Measurements from ENCODE around the gene CCDC188.

DNA sequence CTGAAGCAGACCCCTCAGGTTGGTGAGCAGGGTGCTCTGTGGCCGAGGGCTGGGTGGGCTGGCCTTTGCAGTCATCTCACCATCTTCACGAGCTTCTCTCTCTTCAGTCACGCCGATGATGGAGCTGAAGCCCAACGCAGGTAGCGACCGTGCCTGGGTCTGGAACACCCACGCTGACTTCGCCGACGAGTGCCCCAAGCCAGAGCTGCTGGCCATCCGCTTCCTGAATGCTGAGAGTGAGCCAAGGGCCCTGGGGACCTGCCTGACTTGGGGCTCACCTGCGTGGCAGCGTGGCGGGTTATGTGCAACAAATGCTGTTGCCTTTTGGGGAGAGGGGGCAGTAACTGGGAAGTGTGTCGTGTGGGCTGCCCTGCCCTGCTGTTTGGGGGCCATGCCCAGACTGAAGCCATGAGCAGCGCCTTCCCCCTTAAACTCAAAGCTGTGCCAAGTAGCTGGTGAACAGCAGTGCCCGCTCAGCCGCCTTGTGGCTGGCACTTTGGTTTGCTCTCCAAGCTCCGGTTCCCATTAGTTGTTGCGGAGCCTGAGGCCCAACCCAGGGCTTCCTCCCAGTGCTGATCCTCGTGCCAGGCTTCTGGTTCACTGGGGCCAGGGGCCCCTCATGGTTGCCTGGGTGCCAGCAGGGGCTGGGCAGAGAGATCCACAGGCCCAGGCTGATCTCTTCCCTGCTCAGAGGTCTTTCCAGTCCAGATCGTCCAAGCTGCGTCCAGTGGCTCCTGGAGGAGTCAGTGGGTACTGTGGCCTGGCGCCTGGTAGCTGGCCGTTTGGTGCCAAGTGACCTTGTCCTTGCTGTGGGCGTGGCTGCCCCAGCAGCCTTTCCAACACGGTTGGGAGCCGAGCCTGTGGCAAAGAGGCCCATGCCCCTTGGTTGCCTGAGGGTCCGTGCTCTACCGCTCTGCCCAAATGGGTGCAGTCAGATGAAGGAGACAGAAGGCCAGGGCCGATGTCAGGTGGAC, 25.4 kb downstream of the CCDC188 start:
- TF ChIP-seq, protein P1, sequence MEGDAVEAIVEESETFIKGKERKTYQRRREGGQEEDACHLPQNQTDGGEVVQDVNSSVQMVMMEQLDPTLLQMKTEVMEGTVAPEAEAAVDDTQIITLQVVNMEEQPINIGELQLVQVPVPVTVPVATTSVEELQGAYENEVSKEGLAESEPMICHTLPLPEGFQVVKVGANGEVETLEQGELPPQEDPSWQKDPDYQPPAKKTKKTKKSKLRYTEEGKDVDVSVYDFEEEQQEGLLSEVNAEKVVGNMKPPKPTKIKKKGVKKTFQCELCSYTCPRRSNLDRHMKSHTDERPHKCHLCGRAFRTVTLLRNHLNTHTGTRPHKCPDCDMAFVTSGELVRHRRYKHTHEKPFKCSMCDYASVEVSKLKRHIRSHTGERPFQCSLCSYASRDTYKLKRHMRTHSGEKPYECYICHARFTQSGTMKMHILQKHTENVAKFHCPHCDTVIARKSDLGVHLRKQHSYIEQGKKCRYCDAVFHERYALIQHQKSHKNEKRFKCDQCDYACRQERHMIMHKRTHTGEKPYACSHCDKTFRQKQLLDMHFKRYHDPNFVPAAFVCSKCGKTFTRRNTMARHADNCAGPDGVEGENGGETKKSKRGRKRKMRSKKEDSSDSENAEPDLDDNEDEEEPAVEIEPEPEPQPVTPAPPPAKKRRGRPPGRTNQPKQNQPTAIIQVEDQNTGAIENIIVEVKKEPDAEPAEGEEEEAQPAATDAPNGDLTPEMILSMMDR (IDR thresholded peaks at IDR 0.05; ENCODE audit: low read depth, low read length, poor library complexity, severe bottlenecking), result no peak
- TF ChIP-seq EZH2phosphoT487 (IDR thresholded peaks at IDR 0.05; ENCODE audit: borderline replicate concordance, low read length), result no peak

Measured in DOHH2 (cell line).